T-cell (primary cell): ENCODE data around the gene CUBN. TPM values are rescaled to one million over a fixed set of nuclear protein-coding genes. Genes with fewer than 3 reads are reported as not detected.
A peak's percentile ranks its signal among the peaks of the same experiment; 100 is the strongest.

Source experiments
- ATAC-seq, 4 experiments: fragments of 200-7000 bp in 3 of 4; fragments of 150-1000 bp in 1 of 4; cut with Tn5 transposase; replicated peaks in 1 of 4; 1 replicate in 3 of 4; 2 replicates in 1 of 4; pipeline ENCODE4 v1.10.0; 2021; ENCODE audit warnings: moderate library complexity in 3 of 4, mild to moderate bottlenecking in 2 of 4, moderate number of reproducible peaks in 1 of 4
- CTCF ChIA-PET, 2 donors: fragments of 300-600 bp; sonication (Branson Sonifier 250); formaldehyde crosslinking; loops; one replicate each; lab custom pipeline; 2022; ENCODE audit warnings: antibody characterized with exemption in 2 of 2; lab: Charles Lee
- POLR2A ChIA-PET, 2 donors: fragments of 300-600 bp; sonication (Branson Sonifier 250); formaldehyde crosslinking; loops; one replicate each; lab custom pipeline; 2022; ENCODE audit warnings: antibody characterized with exemption in 2 of 2; lab: Charles Lee
- DNase-seq, 35 experiments: peaks; one replicate each; pipeline versions ENCODE4 v3.0.0 to v3.0.0-alpha.2; 2013 to 2023
- H3K27ac ChIP-seq: one replicate; pipeline ENCODE4 v1.5.1; 2013; ENCODE audit warnings: low read length
- H3K27me3 ChIP-seq, 2 experiments: replicated peaks in 1 of 2; 1 replicate in 1 of 2; 2 replicates in 1 of 2; pipeline versions ENCODE4 v1.6.1 to v1.7.0; 2013; ENCODE audit warnings: low read length in 1 of 2, mixed read lengths in 1 of 2; ENCODE audit not compliant: control insufficient read depth in 2 of 2, insufficient read depth in 2 of 2; ENCODE audit errors: extremely low read depth in 1 of 2
- H3K36me3 ChIP-seq, 2 donors: 1 replicate in 1 of 2; 2 replicates in 1 of 2; pipeline versions ENCODE4 v1.6.1 to v1.7.0; 2013; ENCODE audit warnings: low read length in 1 of 2; ENCODE audit not compliant: control insufficient read depth in 2 of 2, insufficient read depth in 1 of 2; ENCODE audit errors: extremely low read depth in 1 of 2
- H3K4me1 ChIP-seq, 2 experiments: 1 replicate in 1 of 2; 2 replicates in 1 of 2; pipeline versions ENCODE4 v1.6.1 to v1.7.0; 2013; ENCODE audit warnings: low read length in 2 of 2, mixed read lengths in 1 of 2; ENCODE audit not compliant: insufficient read depth in 2 of 2, control insufficient read depth in 1 of 2; ENCODE audit errors: extremely low read depth in 1 of 2
- H3K4me3 ChIP-seq, 2 donors: 1 replicate in 1 of 2; 2 replicates in 1 of 2; pipeline versions ENCODE4 v1.5.1 to v1.7.0; 2013; ENCODE audit warnings: mild to moderate bottlenecking in 2 of 2, low read length in 1 of 2, moderate library complexity in 1 of 2; ENCODE audit not compliant: control insufficient read depth in 1 of 2; ENCODE audit errors: extremely low read depth in 1 of 2
- H3K9me3 ChIP-seq: 2 replicates; pipeline ENCODE4 v1.7.0; 2013
- H3K27ac Mint-ChIP-seq, 2 donors: one replicate each; pipeline ENCODE4 v1.8.0; 2020 to 2021; ENCODE audit warnings: mild to moderate bottlenecking in 2 of 2, mixed read lengths in 2 of 2
- H3K27me3 Mint-ChIP-seq, 2 donors: one replicate each; pipeline ENCODE4 v1.8.0; 2021 to 2022; ENCODE audit warnings: mixed read lengths in 2 of 2
- H3K36me3 Mint-ChIP-seq: one replicate; pipeline ENCODE4 v1.8.0; 2021; ENCODE audit warnings: mixed read lengths
- H3K4me1 Mint-ChIP-seq, 3 donors: one replicate each; pipeline ENCODE4 v1.8.0; 2020 to 2022; ENCODE audit warnings: mixed read lengths in 3 of 3, mild to moderate bottlenecking in 1 of 3
- H3K4me3 Mint-ChIP-seq, 3 donors: one replicate each; pipeline ENCODE4 v1.8.0; 2020 to 2022; ENCODE audit warnings: mild to moderate bottlenecking in 3 of 3, mixed read lengths in 3 of 3, moderate library complexity in 3 of 3
- H3K9me3 Mint-ChIP-seq, 3 donors: one replicate each; pipeline ENCODE4 v1.8.0; 2020 to 2022; ENCODE audit warnings: mixed read lengths in 3 of 3
- WGBS: methylation state at CpG from one replicate; pipeline ENCODE4 v1.1.5; 2013; ENCODE audit warnings: missing lambda C conversion rate; ENCODE audit not compliant: insufficient coverage; 5-methylcytosine and 5-hydroxymethylcytosine counted together
- total RNA-seq, 35 experiments: library from RNA in 6 of 35; stranded (reverse) in 6 of 35; fragments of 120-200 nt in 1 of 35; gene quantifications; one replicate each; pipeline versions ENCODE4 v1.2.1 to v1.2.4 and lab custom pipeline; 2013 to 2026

CUBN gene
- total RNA-seq, 5 donors from 2014 or later (not counting 1 experiment from before 2014, with no cell fraction given) = 6.3 to 11.4 (median 8.6) TPM

DNA sequence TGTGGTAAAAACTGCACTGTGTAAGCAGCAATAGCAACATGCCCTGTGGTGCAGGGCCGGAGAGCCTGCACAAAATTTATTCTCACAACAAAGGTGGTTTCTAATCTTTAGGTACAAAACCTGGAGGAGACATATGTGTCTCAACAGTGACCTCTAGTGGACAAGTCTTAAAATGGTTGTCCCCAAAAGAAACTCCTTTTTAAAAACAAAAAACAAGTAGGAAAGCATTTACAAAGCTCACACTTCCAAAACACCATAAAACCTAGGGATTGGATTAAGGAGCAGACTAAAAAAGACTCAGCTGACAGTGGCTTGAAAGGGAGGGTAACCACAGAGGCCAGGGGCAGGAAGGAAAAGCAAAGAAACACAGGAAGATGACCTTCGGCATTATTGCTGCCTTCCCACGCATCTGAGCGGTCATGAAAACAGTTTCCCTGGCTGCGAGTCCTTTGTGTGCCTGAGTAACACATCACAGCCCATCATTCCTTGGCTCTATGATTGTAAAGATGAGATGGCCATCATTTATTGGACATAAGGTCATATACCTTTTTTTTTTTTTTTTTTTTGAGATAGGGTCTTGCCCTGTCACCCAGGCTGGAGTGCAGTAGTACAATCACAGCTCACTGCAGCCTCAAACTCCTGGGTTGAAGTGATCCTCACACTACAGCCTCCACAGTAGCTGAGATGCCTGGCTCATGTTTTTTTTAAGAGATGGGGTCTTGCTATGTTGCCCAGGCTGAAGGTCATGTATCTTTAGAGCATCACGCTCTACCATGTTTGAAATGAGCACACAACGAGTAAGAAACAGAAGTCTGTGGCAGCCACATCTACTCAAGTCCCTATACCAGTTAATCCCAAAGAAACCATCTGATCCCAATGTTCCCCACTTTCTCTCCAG lies 351.9 kb downstream of the CUBN start:
- Mint-ChIP-seq H3K9me3 (no peaks in the 10 kb centered on the region), H3K4me3 (peak overlapping the region in 1 of 3 donors; percentile 26), H3K36me3 (peaks cover 20% of the 10 kb centered on the region), H3K4me1 (peaks cover 39% of the 10 kb centered on the region in 3 donors), H3K27ac (peak overlapping the region; percentile 88), H3K27me3 (no peaks in the 10 kb centered on the region)
- no peaks in the 10 kb centered on the region for H3K9me3 ChIP-seq
- 100% methylated on average over 2 of the region's 7 CpGs for WGBS
- H3K4me1 ChIP-seq = peaks cover 3 to 22% of the 10 kb centered on the region in 2 experiments
- ChIA-PET POLR2A (interaction anchor here in 1 of 2 donors (0.6 kb wide), 1 partner anchor 724 kb away, joined by 3 read pairs; no protein-coding TSS in a partner anchor), CTCF (interaction anchor here (0.6 to 1.6 kb wide), 13 partner anchors 9 to 875 kb away, joined by 3 to 11 read pairs (median 3); partner anchors contain the start of genes PTER (in 1 of the 2) and RSU1 (in 1 of the 2))
- ATAC-seq (peak in 3 of 4 experiments; percentile 45 to 50 (median 49)), DNase-seq (peak in 4 of 35 experiments; percentile 14 to 84 (median 25))
- no peak overlapping the region for H3K27ac ChIP-seq
- H3K27me3 ChIP-seq = no peaks in the 10 kb centered on the region
- peaks cover 0 to 16% of the 10 kb centered on the region in 2 donors for H3K36me3 ChIP-seq
- H3K4me3 ChIP-seq = no peak overlapping the region

DNA sequence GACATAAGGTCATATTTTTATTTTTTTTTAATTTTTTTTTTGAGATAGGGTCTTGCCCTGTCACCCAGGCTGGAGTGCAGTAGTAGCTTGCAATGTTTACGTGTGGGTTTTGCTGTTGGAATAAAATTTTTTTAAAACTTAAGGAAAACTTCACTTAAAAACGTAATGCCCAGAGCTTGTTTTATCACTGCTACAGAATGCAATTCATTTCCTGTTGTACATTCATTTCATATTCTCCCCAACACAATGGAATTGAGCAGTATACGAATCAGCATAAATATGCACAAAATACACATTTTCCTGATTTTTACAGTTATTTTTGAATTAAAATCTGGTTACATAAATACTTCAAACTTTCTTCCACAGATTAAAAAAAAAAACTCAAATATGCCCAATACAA lies 352.7 kb downstream of the CUBN start:
- no peak overlapping the region for H3K27ac Mint-ChIP-seq
- peaks cover 39 to 42% (median 41%) of the 10 kb centered on the region in 3 donors for H3K4me1 Mint-ChIP-seq
- Histone ChIP-seq H3K36me3 (peaks cover 0 to 16% of the 10 kb centered on the region in 2 donors), H3K9me3 (no peaks in the 10 kb centered on the region), H3K27me3 (no peaks in the 10 kb centered on the region), H3K4me1 (peaks cover 3 to 22% of the 10 kb centered on the region in 2 experiments), H3K4me3 (no peak overlapping the region), H3K27ac (no peak overlapping the region)
- CTCF ChIA-PET = interaction anchor here (0.7 to 1.6 kb wide), 6 partner anchors 10 to 897 kb away, joined by 3 to 6 read pairs (median 4); partner anchors contain the start of gene RSU1 (in 1 of the 2)
- H3K9me3 Mint-ChIP-seq = no peaks in the 10 kb centered on the region
- peaks cover 22% of the 10 kb centered on the region for H3K36me3 Mint-ChIP-seq
- no CpG with 5 or more reads among the region's 3 CpGs for WGBS
- no peaks in the 10 kb centered on the region for H3K27me3 Mint-ChIP-seq
- POLR2A ChIA-PET = interaction anchor here in 1 of 2 donors (0.6 kb wide), 1 partner anchor 723 kb away, joined by 3 read pairs; no protein-coding TSS in a partner anchor
- H3K4me3 Mint-ChIP-seq = no peak overlapping the region
- no peak for ATAC-seq
- DNase-seq = no peak

Other genes with a start within 250 kb of the CUBN start
- gene TRDMT1, start 71.9 kb upstream of the CUBN start, total RNA-seq = 10 to 100 TPM; 14.1 to 22.6 (median 20.5) TPM
- 1,000 to 10,000 TPM in 4 of 5 donors, 100 to 1,000 TPM in 1; 704 to 1,632 (median 1,212) TPM for gene VIM, start 98.4 kb upstream of the CUBN start, total RNA-seq